CD4-positive, alpha-beta T cell treated with Interleukin-1 beta for 1 hour (primary cell): ENCODE data around the gene CFAP410.

Experiments used
- DNase-seq, 2 donors: peaks; one replicate each; pipeline ENCODE4 v3.0.0-alpha.2; 2020 to 2022

The CFAP410 gene

GRCh38 chr21:44297525-44298290, 41.5 kb downstream of the CFAP410 start:
- DNase-seq, result peak; percentile 80 to 82

DNA sequence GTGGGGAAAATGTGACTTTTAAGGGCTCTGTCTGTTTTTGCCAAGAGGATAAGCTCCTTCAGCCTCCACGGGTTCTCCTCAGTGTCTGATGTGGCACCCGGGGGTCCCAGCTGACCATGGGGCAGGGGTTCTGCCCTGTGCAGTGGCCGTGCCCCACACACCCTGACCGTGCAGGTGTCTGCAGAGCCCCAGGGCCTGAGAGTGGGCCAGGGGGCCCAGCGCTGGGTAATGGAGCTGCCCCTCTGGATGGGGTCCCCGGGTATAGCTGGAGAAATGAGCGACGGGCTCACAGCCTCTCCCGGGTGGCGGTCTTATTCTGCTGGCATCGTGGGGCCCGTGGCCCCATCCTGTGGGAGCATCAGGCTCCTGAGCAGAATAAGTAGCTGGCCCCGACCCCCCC, 42.3 kb downstream of the CFAP410 start:
- no peak for DNase-seq

DNA sequence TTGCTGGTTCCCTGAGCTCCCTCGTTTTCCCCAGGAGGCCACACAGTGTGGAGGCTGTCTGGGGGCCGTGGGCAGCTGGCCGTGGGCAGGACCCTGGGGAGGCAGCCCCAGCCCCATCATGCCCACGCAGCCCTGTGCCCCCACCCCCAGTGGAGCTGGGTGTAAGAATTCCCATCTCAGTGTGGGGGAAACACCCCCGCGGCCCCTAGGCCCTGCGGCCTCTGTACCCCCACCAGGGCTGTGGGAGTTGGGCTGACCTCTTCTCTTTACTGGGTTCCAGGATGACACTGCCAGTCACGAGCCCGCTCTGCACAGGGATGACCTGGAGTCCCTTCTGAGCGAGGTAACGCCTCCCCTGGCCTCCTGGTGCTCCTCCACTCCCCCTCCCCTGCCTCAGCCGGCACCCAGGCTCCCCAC, 43.1 kb downstream of the CFAP410 start:
- no peak for DNase-seq

GRCh38 chr21:44295646-44296045, 43.5 kb downstream of the CFAP410 start:
- DNase-seq, result no peak

DNA sequence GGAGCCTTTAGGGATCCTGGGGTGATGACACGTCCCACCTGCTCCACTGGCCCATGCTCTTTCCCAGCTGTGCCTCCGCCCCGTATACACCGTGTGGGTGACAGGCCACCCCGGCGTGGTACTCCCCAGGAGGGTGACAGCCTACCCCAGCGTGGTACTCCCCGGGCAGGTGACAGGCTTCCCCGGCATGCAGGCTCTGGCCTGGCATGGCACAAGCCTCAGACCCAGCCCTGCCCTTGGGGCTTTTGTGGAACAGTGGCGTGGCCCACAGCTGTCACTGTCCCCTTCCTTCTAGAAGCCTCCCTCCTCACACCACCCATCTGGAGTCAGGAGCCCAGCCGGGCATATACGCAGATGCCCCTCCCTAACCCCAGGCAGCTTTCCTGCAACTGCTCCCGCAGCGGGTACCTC, 44.0 kb downstream of the CFAP410 start:
- no peak for DNase-seq

DNA sequence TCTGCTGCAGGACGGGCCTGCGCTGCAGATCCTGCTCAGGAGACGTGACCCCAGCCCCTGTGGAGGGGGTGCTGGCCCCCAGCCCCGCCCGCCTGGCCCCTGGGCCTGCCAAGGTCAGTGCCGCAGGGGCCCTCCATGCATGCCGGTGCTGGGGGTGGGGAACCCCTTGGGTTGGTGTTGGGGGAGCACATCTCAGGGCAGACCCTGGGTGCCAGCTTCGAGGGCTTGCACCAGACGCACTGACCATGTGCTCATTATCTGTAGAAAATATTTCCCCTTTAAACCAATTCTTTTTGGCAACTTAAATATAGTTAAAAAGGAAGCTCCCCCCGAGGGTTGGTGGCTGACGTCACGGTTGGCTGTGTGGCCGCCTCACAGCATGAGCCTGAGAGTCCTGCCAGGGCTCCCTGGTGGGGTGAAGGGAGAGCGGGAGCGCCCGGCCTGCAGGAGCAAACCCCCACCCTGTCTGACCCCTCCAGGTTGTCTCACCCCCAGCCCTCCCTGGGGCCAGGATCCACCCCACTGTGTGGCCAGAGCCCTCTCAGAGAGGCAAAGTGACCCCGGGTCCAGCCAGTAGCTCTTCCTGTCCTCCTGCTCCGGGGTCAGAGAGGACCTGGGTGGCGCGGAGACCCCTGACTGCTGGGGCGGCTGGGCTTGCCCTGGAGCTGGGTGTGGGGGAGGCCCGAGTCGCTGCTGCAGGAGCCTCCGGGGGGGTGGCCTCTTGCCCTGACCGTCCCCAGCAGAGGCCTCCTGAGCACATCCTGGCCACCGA, 44.6 kb downstream of the CFAP410 start:
- DNase-seq, result peak; percentile 13 to 25

DNA sequence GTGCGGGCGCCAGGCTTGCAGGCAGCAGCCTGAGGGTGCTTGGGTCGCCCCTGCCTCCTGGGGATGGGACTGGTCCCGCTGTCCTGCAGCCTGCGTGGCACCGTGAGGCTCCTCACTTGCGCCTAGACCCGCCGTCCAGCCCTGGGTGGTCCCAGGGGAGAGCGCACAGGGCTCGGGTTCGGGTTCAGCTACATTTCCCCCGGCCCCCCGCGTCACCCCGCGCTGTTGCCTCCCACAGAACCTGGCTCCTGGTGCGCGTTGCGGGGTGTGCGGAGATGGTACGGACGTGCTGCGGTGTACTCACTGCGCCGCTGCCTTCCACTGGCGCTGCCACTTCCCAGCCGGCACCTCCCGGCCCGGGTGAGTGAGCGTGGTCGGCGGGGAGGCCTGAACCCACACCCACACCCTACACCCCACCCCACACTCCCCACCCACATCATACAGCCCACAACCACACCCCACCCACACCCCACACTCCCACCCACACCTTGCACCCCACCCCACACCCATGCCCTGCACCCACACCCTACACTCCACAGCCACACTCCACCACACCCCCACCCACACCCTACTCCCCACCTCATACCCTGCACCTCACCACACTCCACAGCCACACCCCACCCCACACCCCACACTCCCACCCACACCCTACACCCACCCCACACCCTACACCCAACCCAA, 45.5 kb downstream of the CFAP410 start:
- DNase-seq, result peak; percentile 47 to 63

GRCh38 chr21:44292812-44293195, 46.4 kb downstream of the CFAP410 start:
- no peak for DNase-seq

GRCh38 chr21:44291936-44292811, 47.0 kb downstream of the CFAP410 start:
- no peak for DNase-seq

DNA sequence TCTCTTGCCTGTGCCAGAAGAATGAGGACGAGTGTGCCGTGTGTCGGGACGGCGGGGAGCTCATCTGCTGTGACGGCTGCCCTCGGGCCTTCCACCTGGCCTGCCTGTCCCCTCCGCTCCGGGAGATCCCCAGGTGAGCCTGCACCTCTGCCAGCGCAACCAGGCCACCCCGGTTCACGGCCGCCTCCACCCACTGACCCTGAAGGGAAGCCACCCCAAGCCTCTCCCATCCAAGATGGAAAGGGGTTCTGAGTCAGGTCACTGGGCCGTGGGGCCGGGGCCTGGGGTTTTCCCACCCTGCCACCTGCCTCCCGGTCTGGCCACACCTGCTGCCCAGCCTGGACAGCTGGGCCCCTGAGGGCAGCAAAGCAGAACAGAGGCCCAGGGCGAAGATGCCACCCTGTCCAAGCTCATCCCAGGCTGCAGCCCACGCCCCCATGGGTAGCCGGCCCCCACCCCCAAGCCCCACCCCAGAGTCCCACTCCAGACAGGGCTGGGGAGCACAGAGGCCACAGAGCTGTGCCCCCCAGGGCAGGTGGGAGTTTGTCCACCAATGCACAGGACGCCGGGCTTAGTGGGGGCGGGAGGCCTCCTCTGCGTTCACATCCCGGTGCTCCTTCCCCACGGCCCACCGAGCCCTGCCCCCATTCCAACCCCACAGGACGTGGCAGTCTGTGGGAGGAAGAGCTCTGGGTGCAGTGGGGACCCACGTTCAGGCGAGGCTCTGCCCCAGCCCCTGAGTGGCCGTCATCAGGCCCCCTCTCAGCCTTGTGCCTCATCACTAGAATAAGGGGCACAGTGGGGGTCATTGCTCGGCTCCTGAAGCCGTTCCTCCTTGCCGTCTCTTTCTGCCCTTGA, 47.9 kb downstream of the CFAP410 start:
- DNase-seq, result no peak

- no peak for DNase-seq
These were observed 48.7 kb downstream of the CFAP410 start for GRCh38 chr21:44290327-44291077.

DNA sequence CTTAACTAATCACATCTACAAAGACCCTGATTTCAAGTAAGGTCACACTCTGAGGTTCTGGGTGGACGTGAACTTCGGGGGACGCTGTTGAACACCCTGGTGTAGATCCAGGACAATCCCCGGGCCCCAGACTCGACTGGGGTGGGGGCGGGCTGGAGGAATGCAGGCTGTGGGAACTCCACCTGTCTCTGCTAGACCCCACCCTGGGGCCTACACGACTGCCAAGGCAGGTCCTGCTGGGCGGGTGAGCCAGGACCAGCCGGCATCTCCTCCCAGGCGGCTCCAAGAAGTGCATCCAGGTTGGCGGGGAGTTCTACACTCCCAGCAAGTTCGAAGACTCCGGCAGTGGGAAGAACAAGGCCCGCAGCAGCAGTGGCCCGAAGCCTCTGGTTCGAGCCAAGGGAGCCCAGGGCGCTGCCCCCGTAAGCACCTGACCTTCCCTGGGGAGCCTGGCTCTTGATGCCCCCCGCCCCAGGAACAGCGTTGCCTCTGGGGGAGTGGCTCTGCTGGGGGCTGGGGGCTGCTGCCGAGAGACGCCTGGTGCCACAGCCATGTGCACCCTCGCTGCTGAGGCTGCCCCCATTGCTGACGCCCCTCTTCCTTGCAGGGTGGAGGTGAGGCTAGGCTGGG, 49.7 kb downstream of the CFAP410 start:
- no peak for DNase-seq

GRCh38 chr21:44288251-44289110, 50.7 kb downstream of the CFAP410 start:
- no peak for DNase-seq

DNA sequence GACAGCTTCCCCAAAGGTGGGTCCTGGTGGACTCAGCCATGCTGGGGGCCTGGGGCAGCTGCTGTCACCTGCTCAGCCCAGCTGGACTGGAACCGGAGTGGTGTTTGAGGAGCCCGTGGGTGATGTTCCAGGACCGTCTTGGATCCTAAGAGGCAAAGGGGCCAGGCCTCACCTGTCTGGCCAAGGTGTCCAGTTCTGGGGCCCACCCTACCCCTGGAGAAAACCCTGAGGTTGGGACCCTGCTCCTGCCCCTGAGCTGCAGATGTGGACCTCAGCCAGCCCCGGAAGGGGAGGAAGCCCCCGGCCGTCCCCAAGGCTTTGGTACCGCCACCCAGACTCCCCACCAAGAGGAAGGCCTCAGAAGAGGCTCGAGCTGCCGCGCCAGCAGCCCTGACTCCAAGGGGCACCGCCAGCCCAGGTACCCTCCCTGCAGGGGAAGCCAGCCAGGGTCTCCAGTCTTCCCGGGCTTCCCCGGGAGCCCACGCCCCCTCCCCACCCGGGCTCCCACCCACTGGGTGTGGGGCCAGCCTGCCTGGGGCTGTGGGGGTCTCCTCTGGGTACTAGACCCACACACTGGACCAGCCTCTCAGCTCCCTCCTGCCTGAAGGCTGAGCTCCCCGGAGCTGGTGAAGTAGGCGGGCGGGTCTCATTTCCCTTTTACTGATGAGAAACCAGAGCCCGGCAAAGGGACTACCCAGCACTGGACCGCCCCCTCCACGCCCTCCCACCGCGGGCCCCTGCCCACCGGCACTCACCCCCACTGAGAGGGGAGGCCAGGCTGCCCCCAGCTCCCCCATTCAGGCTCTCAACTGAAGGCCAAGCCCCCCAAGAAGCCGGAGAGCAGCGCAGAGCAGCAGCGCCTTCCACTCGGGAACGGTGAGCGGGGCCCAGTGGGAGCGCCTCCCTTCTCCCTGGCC, 52.2 kb downstream of the CFAP410 start:
- no peak for DNase-seq

DNA sequence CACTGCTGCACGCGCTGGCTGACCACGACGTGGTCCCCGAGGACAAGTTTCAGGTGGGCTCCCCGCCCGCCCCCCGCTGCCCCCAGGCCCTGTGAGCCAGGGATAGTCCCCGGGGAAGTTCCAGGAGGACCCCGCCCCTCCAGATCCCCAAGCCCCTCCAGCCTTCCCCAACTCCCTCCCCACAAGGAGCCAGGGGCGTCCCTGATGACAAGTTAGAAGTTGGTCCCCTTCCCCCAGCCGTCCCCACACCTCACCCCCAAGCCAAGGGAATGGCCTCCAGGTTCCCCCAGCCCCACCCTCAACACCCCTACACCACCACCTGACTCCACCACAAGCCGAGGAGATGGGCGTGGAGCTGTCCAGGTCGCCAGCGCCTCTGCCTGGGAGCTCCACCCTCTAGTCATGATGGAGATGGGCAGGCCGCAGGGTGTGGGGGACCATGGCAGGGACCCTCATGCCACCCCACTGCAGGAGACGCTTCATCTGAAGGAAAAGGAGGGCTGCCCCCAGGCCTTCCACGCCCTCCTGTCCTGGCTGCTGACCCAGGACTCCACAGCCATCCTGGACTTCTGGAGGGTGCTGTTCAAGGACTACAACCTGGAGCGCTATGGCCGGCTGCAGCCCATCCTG, 53.0 kb downstream of the CFAP410 start:
- DNase-seq, result no peak

- DNase-seq, result no peak
These were observed 53.8 kb downstream of the CFAP410 start, which contains the start of gene AIRE for GRCh38 chr21:44285138-44285992. TSS of gene AIRE (plus strand) at chr21:44285876. CDS start at chr21:44286007, 131 bp downstream.

DNA sequence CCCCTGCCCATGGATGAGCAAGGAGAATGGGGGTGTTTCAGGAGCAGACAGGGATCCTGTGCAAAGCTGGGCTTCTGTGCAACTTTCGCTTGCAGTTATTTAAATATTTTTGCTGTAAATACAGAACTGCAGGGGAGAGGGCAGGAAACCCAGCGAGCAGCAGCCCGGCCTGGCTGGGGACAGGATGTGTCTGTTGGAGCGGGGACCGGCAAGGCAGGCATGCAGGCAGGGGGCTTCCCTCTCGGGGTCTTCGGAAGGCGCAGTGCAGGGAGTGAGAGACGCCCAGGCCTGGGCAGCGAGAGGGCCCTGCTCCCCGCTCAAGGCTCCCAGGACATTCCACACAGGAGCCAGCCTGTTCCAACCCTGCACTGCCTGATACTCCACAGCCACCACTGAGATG, 55.2 kb downstream of the CFAP410 start:
- DNase-seq, result no peak
